ENCODE results near the gene OSBPL9.
"Not testable (repeated sequence)": the region's sequence is repeated elsewhere in the genome, so short reads cannot be mapped to it uniquely, and the experiment has no call there.

Gene OSBPL9

DNA sequence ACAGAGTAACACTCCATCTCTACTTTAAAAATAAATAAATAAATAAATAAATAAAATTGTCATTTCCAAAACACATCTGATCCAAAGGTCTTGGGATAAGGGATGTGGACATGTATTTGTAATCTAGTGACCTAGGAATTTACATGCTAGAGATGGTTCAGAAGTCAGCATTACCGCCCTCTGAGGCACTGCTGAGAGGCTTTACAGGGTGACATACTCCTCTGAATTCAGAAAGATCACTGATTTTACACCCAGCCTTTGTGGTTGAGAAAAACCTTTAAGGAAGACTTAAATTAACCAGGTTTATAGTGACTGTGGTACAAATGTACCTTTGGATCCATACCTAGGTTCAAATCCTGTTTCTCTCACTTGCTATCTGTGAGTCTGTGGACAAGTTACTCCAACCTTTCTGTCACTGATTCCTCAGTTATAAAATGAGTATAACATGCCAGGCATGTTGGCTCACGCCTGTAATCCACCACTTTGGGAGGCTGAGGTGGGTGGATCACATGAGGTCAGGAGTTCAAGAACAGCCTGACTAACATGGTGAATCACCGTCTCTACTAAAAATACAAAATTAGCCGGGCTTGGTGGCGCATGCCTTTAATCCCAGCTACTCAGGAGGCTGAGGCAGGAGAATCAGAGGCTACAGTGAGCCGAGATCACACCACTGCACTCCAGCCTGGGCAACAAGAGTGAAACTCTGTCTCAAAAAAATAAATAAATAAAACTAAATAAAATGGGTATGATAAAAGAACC, 20.1 kb downstream of the OSBPL9 start:
- DNase-seq (ENCODE audit: low read depth, low spot score) = no peak

DNA sequence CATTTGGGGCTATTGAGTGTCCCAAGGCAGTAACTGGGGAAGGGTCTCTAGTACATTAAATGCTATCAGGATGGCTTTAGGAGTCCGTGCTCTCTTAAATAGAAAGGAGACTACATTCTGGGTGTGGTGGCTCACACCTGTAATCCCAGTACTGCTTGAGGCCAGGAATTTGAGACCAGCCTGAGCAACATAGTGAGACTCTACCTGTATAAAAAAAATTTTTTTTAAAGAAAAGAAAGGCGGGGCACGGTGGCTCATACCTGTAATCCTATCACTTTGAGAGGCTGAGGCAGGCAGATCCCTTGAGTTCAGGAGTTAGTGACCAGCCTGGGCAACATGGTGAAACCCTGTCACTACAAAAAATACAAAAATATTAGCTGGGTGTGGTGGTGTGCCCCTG, 21.5 kb downstream of the OSBPL9 start:
- DNase-seq (ENCODE audit: low read depth, low spot score) = no peak

DNA sequence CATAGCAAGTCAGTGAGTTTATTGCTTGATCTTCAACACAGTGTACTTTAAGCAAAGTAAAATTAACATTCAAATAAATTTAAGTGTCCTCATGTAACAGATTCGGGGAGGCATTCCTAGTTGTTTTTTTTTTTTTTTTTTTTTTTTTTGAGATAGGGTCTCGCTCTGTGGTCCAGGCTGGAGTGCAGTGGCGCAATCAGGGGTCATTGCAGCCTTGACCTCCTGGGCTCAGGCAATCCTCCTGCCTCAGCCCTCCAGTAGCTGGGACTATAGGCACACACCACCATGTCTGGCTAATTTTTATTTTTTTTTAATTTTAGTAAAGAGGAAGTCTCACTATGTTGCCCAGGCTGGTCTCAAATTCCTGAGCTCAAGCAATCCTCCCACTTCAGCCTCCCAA, 22.8 kb downstream of the OSBPL9 start:
- no peak for DNase-seq (ENCODE audit: low read depth, low spot score)

DNA sequence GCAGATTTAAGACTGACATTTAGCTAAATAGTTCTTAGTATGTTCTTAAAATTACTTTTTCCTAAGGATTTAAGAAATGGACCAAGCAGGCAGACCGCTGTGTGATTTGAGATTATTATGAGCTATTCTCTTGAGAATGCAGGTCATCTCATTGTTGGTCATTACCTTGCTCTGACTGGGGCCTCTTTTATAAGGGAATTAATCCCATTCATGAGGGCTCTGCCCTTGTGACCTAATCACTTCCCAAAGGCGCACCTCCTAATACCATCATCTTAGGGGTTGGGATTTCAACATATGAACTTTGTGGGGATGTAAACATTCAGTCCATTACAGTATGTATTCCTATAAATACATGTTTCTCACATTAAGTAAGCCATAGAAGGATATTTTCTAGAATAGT, 24.2 kb downstream of the OSBPL9 start:
- DNase-seq (ENCODE audit: low read depth, low spot score) = no peak

DNA sequence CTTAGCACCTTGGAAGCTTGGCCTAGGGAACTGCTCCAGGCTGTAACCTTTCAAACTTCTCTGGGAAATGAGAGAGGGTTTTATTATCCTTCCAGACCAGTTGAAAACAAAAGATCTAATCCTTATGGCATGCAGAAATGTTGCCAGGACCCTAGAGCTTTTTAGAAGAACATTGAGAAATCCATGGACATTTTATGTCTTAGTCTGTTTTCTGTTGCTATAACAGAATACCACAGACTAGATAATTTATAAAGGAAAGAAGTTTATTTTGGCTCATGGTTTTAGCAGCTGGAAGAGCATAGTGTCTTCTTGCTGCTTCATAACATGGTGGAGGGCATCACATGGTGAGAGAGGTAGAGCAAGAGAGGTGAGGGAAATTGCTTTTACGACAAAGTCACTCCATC, 25.8 kb downstream of the OSBPL9 start:
- peak; percentile 78 for DNase-seq (ENCODE audit: low read depth, low spot score)

DNA sequence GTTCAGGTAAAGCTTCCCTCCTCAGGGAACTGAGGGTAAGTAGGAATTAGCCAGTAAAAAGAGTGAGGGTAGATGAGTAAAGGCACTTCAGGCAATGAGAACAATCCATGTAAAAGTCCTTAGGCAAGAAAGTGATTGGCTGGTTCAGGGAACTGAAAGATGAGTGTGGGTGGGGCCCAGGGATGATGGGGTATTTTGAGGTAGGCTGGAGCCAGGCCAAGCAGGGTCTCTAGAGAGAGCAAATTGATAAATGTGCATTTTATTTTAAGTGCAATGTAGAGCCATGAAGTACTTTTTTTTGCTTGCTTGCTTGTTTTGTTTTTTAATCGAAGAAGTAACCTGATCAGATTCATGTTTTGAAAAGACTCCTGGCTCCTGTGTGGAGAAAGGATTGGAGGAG, 26.5 kb downstream of the OSBPL9 start:
- no peak for DNase-seq (ENCODE audit: low read depth, low spot score)

DNA sequence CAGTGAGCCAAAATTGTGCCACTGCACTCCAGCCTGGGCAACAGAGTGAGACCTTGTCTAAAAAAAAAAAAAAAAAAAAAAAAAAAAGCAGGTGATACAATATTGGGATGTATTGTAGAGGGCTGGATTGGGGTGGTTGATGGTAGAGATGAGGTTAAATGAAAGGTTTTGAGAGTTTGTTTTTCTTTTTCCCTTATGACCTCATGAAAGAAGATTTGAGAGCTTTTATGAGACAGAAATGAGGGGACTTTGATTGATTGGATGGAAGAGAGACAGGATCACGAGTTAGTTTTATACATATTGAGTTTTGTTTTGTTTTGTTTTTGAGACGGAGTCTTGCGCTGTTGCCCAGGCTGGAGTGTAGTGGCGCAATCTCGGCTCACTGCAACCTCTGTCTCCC, 27.1 kb downstream of the OSBPL9 start:
- no peak for DNase-seq (ENCODE audit: low read depth, low spot score)

DNA sequence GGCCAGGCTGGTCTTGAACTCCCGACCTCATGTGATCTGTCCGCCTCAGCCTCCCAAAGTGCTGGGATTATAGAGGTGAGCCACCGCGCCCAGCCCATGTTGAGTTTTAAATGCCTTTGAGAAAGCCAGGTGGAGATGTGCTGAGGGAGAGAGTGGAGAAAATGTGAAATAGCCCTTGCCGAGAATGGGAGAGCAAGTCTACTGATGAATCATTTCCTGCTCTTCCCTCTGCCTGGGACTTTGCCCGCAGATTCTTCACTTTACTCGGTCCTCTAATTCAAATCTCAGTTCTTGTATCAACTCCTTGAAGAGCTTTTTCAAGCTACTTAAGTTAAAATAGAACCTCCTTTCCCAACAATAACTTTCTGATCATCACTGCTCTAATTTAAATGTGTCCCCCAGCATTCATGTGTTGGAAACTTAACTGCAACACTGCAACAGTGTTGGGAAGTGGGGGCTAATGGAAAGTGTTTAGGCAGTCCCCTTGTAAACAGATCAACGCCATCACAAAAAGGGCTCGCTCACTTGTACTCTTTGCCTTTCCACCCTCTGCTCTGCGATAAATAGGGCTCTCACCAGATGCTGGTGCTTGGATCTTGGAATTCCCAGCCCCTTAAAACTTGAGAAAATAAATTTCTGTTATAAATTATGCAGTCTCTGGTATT, 27.8 kb downstream of the OSBPL9 start:
- no peak for DNase-seq (ENCODE audit: low read depth, low spot score)

DNA sequence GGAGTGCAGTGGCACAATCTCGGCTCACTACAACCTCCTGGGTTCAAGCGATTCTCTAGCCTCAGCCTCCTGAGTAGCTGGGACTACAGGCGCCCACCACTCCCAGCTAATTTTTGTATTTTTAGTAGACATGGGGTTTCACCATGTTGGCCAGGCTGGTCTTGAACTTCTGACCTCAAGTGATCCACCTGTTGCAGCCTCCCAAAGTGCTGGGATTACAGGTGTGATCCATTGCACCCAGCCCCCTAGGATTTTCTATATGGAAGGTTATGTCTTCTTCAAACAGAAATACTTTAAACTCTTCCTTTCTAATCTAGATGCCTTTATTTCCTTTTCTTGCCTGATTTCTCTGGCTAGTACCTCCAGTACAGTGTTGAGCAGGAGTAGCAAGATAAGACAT, 29.7 kb downstream of the OSBPL9 start:
- not testable (repeated sequence) for DNase-seq (ENCODE audit: low read depth, low spot score)

DNA sequence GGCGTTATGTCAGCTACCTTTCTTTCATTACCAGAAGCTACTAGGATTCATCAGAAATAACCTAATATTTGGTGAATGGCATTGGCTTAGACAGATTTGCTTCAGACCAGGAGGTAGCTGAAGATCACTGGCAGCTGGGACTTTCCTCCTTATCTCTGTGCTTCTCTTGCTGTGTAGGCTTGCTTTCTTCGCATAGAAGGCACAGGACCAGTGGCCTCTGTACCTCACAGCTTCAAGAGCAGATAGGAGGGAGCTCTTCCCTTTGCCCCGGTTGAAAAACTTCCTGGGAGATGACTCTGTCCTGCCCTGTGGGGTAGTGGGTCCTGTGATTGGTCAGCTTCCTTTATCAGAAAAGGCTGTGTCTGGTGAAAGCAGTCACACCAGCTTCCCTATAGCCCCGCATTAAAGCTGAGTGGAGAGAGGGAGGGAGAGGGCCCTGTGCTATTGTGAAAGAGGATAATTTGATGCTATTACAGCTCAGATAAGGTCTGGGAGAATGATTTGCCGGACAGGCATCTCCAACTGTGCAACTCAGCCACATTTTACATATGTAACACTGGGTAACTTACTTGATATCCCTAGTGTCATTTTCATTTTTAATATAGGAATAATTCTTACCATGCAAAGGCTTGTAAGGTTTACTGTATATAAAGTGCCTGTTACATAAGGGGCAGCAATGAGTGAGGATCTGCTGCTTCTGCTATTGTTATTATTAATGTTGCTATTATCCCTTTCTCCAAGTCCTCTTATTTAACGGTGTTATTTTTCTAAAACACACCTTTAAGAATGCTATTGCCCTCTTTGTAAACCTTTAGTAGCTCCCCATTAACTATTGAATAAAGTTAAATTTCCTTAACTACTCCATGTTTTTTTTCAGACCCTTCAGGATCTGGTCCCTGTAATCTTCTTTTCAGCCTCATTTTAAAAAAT, 31.6 kb downstream of the OSBPL9 start:
- no peak for DNase-seq (ENCODE audit: low read depth, low spot score)

DNA sequence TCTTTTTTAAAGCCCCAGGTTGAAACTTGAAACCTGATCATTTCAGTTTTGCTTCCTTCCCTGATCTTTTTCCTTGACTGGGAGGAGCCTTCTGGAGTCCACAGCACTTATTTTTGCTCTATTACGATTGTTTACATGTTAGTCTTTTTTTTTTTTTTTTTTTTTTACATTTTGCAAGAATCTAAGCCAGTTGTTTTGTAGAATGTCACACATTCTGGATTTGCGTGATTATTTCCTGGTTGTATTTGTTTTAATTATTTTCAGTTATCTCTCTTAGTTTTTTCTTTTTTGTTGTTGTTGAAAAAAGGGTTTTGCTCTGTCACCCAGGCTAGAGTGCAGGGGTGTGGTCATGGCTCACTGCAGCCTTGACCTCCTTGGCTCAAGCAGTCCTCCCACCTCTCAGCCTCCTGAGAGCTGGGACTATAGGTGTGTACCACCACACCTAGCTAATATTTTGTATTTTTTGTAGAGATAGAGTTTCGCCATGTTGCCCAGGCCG, 32.8 kb downstream of the OSBPL9 start:
- DNase-seq (ENCODE audit: low read depth, low spot score) = no peak

DNA sequence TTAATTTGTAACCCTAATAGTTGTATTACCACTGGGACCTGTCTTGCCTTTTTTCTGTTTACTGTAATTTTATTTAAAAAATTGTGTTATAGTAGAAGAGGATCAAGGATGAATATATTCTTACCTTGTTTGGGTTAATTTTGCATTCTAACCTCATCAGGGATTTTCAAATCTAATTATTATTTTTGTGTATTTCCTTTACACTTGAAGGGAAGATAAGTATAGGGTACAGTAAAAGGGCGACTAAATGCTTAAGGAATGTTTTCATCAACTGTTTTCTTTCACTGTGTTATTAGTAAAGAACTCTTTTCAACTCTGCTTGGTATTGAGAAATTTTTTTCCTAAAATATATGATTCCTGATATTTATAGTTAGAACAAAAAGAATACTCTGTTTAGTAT, 33.3 kb downstream of the OSBPL9 start:
- DNase-seq (ENCODE audit: low read depth, low spot score) = no peak

DNA sequence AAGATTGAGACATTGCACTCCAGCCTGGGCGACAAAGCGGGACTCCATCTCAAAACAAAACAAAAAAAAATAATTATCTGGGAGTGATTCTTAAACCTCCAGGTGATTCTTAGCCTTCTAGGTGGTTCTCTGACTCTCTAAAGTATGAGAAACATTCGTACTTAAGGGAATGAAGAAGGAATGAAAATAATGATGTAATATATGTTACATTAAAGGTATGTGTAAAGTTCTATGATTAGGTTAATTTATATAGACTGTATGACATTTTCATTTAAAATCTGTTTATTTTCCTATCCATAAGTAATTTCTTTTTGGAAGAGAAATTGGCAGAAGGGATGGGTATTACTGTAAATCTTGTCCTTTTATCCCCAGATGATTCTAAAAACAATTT, 34.7 kb downstream of the OSBPL9 start:
- DNase-seq (ENCODE audit: low read depth, low spot score) = no peak

DNA sequence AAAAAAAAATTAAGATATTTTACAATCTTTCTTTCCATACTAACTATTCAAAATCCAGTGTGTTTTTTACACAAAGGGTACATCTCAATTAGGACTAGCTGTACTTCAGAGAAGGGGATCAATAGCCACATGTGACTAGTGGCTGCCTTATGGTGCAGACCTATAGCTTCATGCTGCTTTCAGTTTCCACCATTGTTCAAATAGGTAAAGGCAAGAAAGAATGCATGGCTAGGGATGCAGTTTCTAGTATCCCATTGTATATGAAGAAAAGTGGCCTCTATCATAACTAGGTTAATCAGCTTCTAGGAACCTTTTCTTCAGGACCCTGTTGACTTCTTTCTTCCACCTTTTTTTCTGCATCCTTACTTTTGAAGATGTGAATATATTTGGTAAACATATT, 35.7 kb downstream of the OSBPL9 start:
- DNase-seq (ENCODE audit: low read depth, low spot score) = no peak

DNA sequence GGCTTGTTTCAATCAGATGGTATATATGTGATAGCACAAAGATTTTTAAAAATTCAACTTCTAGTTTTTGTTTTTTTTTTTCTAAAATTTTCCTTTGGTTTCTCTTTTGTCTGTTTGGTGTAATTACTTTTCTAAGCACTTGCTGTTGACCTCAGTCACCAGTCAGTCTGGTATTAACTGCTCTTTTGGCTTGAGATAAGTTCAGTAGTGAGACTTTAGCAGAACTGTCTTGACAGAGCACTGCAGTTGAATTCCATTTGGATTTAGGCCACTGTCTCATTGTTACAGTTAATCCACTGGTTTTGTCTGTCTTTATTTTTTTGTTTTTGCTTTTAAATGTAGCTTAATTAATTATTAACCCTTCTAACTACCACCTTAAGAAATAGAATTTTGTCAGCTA, 36.2 kb downstream of the OSBPL9 start:
- no peak for DNase-seq (ENCODE audit: low read depth, low spot score)

DNA sequence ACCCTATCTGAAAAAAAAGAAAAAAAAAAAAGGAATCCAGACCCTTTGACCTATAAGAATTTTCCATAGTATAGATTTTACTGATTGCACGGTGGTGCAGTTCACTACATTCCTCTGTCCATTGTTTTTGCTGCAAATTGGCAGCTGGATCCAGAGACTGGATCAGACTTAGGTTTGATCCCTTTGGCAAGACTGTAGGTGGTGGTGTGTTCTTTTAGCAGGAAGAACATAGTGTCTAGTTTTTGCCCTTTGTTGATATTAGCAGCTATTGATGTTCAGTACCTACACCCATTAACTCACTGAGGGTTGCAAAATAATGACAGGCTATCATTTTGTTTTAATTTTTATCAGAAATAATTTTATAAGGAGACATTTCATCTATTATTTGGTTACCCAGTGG, 37.1 kb downstream of the OSBPL9 start:
- DNase-seq (ENCODE audit: low read depth, low spot score) = no peak

DNA sequence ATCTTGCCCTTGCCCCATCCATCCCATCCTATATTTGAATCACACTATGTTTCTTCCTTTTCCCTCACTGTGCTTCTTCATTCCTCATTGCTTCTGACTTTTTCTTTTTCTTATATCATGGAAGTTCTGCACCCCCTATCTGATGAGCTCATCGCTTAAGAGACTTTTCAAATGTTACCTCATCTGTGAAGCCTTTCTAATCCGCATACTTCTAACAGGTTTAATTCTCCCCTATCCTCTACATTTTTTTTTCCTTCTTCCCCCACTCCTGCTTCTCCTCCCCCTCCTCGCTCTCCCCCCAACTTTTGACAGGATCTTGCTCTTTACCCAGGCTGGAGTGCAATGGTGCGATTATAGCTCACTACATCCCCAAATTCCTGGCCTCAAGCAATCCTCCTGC, 39.5 kb downstream of the OSBPL9 start:
- DNase-seq (ENCODE audit: low read depth, low spot score) = no peak

DNA sequence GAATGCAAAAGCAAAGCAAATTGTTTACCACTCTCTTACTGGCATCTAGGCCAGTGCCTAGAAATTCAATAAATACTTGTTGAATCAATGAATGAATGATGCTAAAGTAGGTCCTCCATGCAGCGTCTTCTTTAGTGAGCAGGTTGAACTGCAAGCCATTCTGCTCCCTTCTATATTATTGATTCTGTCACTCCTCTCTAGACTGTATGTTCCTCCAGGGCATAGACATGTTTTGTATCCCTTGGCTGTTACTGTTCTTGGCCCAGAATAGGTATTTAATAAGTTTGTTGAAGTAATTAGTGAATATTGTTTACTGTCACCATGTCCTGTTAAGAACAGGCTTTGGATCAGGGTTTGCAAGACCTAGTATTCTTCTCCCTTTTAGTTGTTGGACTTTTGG, 43.7 kb downstream of the OSBPL9 start:
- no peak for DNase-seq (ENCODE audit: low read depth, low spot score)

DNA sequence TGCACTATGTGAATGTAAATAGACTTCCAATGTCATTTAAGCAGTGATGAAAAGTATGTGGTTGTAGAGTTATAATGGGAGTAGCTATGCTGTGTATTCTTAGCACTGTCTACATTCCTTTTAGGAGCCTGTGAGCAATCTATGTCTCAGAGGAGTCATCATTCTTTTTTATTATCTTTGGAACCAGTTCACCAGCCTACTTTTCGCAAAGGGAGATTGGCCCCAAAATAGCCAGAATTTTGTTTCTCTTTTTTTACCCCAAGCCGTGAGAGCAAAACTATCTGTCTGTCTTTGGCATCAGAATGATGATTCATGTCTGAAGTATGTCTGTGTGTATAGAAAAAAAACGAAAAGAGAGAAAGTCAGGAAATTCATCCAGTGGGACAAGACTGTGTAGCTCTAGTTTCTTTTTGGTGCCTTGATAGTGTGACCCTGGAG, 44.2 kb downstream of the OSBPL9 start:
- peak; percentile 88 for DNase-seq (ENCODE audit: low read depth, low spot score)

DNA sequence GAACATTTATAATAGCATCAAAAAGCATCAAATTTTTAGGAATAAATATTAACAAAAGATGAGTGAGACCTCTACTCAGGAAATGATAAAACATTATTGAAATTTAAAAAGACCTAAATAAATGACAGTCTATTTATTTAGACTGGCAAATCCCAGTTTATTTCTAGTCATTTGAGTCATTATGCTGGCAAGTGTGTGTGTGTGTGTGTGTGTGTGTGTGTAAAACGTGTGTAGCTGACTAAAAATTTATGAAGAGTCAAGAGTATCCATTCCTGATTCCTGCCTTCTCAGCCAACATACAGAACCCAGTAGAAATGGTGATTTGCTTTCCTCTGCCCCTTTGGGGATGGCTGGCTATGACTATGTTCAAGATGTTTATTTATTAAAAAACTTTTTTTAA, 46.2 kb downstream of the OSBPL9 start:
- no peak for DNase-seq (ENCODE audit: low read depth, low spot score)

DNA sequence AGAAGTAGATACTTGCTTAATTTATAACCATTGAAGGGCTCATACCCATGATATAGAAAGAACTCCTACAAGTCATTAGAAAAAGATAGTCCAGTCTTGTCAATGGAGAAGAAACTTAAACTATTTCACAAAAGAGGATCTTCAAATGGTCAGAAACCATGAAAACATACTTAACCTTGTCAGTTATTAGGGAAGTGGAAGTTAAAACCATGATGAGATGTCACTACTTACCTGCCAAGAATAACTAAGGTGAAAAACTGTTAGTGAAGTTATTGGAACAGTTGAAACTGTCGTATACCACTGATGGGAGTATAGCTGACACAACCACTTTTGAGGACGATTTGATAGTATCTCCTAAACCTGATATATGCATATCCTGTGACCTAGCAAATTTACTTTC, 46.8 kb downstream of the OSBPL9 start:
- DNase-seq (ENCODE audit: low read depth, low spot score) = no peak

All from smooth muscle cell of the brain vasculature (primary cell).